ENCODE results near the gene HTT. TPM values are rescaled to one million over a fixed set of nuclear protein-coding genes. Genes with fewer than 3 reads are reported as not detected.

Gene HTT
- total and polyA plus RNA-seq, 2 of the 13 experiments (the other 11 are each of a cell fraction or from before 2014, with no cell fraction given), result 17.5 to 19.5 TPM

DNA sequence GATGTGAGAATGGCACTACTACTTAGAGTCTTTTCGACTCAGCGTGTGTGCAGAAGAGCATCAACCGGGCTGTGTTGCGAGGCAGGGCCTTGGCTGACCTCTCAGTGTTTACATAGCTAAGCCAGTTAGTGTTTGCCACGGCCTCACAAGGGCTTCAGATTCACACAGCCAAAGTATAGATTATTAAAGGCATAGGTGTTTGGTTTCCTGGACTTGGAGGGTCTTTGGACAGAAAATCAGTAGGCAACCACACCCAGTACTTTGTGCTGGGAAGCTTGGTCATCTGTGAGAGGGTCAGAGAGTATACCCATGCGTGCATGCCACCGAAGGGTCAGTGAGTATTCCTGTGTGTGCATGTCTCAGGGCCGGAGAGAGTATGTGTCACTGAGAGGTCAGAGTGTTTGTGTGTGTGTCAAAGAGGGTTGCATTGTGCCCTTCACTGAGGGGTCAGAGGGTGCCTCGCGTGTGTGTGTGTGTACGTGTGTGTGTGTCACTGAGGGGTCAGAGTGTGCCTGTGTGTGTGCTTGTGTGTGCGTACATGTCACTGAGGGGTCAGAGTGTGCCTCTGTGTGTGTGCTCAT is 104.7 kb downstream of the HTT start (continued):
- TF ChIP-seq, protein P1, sequence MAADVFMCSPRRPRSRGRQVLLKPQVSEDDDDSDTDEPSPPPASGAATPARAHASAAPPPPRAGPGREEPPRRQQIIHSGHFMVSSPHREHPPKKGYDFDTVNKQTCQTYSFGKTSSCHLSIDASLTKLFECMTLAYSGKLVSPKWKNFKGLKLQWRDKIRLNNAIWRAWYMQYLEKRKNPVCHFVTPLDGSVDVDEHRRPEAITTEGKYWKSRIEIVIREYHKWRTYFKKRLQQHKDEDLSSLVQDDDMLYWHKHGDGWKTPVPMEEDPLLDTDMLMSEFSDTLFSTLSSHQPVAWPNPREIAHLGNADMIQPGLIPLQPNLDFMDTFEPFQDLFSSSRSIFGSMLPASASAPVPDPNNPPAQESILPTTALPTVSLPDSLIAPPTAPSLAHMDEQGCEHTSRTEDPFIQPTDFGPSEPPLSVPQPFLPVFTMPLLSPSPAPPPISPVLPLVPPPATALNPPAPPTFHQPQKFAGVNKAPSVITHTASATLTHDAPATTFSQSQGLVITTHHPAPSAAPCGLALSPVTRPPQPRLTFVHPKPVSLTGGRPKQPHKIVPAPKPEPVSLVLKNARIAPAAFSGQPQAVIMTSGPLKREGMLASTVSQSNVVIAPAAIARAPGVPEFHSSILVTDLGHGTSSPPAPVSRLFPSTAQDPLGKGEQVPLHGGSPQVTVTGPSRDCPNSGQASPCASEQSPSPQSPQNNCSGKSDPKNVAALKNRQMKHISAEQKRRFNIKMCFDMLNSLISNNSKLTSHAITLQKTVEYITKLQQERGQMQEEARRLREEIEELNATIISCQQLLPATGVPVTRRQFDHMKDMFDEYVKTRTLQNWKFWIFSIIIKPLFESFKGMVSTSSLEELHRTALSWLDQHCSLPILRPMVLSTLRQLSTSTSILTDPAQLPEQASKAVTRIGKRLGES (CRISPR knock-in tag; IDR thresholded peaks at IDR 0.05; ENCODE audit: borderline replicate concordance), result no peak
- TF ChIP-seq JARID2 (CRISPR knock-in tag; IDR thresholded peaks at IDR 0.05; ENCODE audit: insufficient replicate concordance) (no peak), MBNL3 (CRISPR knock-in tag; conservative IDR thresholded peaks at IDR 0.05) (no peak), ZNF282 (IDR thresholded peaks at IDR 0.05; ENCODE audit: partially characterized antibody) (no peak), ZNF556 (CRISPR knock-in tag; IDR thresholded peaks at IDR 0.05; ENCODE audit: borderline replicate concordance) (peak; percentile 72; the same call in 1 of the 2 replicates), ZFP36L2 (CRISPR knock-in tag; IDR thresholded peaks at IDR 0.05) (no peak), MIXL1 (CRISPR knock-in tag; IDR thresholded peaks at IDR 0.05) (no peak), ONECUT2 (CRISPR knock-in tag; IDR thresholded peaks at IDR 0.05) (no peak), PCBP2 (optimal IDR thresholded peaks at IDR 0.05; ENCODE audit: low read depth, low read length, poor library complexity, severe bottlenecking) (no peak), PHB2 (IDR thresholded peaks at IDR 0.05; ENCODE audit: partially characterized antibody) (no peak), CCAR2 (optimal IDR thresholded peaks at IDR 0.05; ENCODE audit: low read depth, low read length) (no peak), NCOA5 (CRISPR knock-in tag; IDR thresholded peaks at IDR 0.05) (no peak), NFE2L1 (CRISPR knock-in tag; IDR thresholded peaks at IDR 0.05; ENCODE audit: borderline replicate concordance) (0 out of 2 replicates have a peak, but pooled peaks have one; percentile 64), CBFB (CRISPR knock-in tag; IDR thresholded peaks at IDR 0.05) (no peak), ZNF329 (CRISPR knock-in tag; IDR thresholded peaks at IDR 0.05; ENCODE audit: low read depth) (no peak), HNRNPLL (IDR thresholded peaks at IDR 0.05; ENCODE audit: low read depth, low read length, poor library complexity, severe bottlenecking) (no peak)
- TF ChIP-seq, protein P2, sequence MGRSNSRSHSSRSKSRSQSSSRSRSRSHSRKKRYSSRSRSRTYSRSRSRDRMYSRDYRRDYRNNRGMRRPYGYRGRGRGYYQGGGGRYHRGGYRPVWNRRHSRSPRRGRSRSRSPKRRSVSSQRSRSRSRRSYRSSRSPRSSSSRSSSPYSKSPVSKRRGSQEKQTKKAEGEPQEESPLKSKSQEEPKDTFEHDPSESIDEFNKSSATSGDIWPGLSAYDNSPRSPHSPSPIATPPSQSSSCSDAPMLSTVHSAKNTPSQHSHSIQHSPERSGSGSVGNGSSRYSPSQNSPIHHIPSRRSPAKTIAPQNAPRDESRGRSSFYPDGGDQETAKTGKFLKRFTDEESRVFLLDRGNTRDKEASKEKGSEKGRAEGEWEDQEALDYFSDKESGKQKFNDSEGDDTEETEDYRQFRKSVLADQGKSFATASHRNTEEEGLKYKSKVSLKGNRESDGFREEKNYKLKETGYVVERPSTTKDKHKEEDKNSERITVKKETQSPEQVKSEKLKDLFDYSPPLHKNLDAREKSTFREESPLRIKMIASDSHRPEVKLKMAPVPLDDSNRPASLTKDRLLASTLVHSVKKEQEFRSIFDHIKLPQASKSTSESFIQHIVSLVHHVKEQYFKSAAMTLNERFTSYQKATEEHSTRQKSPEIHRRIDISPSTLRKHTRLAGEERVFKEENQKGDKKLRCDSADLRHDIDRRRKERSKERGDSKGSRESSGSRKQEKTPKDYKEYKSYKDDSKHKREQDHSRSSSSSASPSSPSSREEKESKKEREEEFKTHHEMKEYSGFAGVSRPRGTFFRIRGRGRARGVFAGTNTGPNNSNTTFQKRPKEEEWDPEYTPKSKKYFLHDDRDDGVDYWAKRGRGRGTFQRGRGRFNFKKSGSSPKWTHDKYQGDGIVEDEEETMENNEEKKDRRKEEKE (IDR thresholded peaks at IDR 0.05), result no peak
- TF ChIP-seq, protein P3, sequence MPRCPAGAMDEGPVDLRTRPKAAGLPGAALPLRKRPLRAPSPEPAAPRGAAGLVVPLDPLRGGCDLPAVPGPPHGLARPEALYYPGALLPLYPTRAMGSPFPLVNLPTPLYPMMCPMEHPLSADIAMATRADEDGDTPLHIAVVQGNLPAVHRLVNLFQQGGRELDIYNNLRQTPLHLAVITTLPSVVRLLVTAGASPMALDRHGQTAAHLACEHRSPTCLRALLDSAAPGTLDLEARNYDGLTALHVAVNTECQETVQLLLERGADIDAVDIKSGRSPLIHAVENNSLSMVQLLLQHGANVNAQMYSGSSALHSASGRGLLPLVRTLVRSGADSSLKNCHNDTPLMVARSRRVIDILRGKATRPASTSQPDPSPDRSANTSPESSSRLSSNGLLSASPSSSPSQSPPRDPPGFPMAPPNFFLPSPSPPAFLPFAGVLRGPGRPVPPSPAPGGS (CRISPR knock-in tag; IDR thresholded peaks at IDR 0.05), result no peak
- TF ChIP-seq, protein P4, sequence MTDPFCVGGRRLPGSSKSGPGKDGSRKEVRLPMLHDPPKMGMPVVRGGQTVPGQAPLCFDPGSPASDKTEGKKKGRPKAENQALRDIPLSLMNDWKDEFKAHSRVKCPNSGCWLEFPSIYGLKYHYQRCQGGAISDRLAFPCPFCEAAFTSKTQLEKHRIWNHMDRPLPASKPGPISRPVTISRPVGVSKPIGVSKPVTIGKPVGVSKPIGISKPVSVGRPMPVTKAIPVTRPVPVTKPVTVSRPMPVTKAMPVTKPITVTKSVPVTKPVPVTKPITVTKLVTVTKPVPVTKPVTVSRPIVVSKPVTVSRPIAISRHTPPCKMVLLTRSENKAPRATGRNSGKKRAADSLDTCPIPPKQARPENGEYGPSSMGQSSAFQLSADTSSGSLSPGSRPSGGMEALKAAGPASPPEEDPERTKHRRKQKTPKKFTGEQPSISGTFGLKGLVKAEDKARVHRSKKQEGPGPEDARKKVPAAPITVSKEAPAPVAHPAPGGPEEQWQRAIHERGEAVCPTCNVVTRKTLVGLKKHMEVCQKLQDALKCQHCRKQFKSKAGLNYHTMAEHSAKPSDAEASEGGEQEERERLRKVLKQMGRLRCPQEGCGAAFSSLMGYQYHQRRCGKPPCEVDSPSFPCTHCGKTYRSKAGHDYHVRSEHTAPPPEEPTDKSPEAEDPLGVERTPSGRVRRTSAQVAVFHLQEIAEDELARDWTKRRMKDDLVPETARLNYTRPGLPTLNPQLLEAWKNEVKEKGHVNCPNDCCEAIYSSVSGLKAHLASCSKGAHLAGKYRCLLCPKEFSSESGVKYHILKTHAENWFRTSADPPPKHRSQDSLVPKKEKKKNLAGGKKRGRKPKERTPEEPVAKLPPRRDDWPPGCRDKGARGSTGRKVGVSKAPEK (CRISPR knock-in tag; IDR thresholded peaks at IDR 0.05; ENCODE audit: borderline replicate concordance), result no peak
- TF ChIP-seq, protein P5, sequence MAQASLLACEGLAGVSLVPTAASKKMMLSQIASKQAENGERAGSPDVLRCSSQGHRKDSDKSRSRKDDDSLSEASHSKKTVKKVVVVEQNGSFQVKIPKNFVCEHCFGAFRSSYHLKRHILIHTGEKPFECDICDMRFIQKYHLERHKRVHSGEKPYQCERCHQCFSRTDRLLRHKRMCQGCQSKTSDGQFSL (CRISPR knock-in tag; IDR thresholded peaks at IDR 0.05), result no peak

Measured in HepG2 (cell line).